Cardiac muscle cell (in vitro differentiated cells and primary cell): Measurements from ENCODE around the gene MAMDC2. TPM values are rescaled to one million over a fixed set of nuclear protein-coding genes. Genes with fewer than 3 reads are reported as not detected.

Experiments
- DNase-seq, 2 donors: peaks; one replicate each; pipeline versions ENCODE4 v3.0.0 to v3.0.0-alpha.2; 2010 to 2017; ENCODE audit warnings: low read depth in 1 of 2, low spot score in 1 of 2
- H3K27ac ChIP-seq: fragments of 200-600 bp; sonication (generic); 2 replicates; pipeline ENCODE4 v1.5.1; 2016
- H3K27me3 ChIP-seq: fragments of 200-600 bp; sonication (generic); 2 replicates; pipeline ENCODE4 v1.6.0; 2016; ENCODE audit warnings: control low read depth
- H3K36me3 ChIP-seq: fragments of 200-600 bp; sonication (generic); 2 replicates; pipeline ENCODE4 v1.5.1; 2016; ENCODE audit warnings: control low read depth
- H3K4me1 ChIP-seq: fragments of 200-600 bp; sonication (generic); 2 replicates; pipeline ENCODE4 v1.8.1; 2017; ENCODE audit warnings: low read depth, mild to moderate bottlenecking, mixed run types
- H3K4me3 ChIP-seq: fragments of 200-600 bp; sonication (generic); 2 replicates; pipeline ENCODE4 v1.5.1; 2016; ENCODE audit warnings: mild to moderate bottlenecking
- H3K9me3 ChIP-seq: fragments of 200-600 bp; sonication (generic); 2 replicates; pipeline ENCODE4 v1.5.1; 2017; ENCODE audit warnings: low read depth, mild to moderate bottlenecking, control low read depth
- CTCF ChIP-seq: IDR thresholded peaks from 2 replicates; pipeline ENCODE4 v1.5.1; 2012; ENCODE audit warnings: low read depth, mild to moderate bottlenecking, low read length
- polyA plus RNA-seq: library from polyadenylated mRNA; unstranded; fragments of >200 nt; fragmentation: Nextera tagmentation; extraction: Ambion mirVana; gene quantifications from 2 replicates; pipeline ENCODE4 v1.2.1, GENCODE V29; 2016
- total RNA-seq: library from RNA; depleted of rRNA; stranded (reverse); fragments of >200 nt; gene quantifications from 2 replicates; pipeline ENCODE4 v1.2.3, GENCODE V29; 2016

Gene MAMDC2
- total and polyA plus RNA-seq, 2 experiments from 2014 or later, result 0.54 to 1.1 TPM

GRCh38 chr9:70065572-70065971 lies 21.9 kb downstream of the MAMDC2 start:
- TF ChIP-seq CTCF, result no peak
- DNase-seq, result no peak
- no peaks in the 10 kb centered on the region for H3K4me1 ChIP-seq
- H3K9me3 ChIP-seq, result no peaks in the 10 kb centered on the region
- no peak overlapping the region for H3K4me3 ChIP-seq
- no peaks in the 10 kb centered on the region for H3K36me3 ChIP-seq
- H3K27ac ChIP-seq, result no peak overlapping the region
- H3K27me3 ChIP-seq, result no peaks in the 10 kb centered on the region

GRCh38 chr9:70066418-70066817 lies 22.8 kb downstream of the MAMDC2 start:
- H3K9me3 ChIP-seq, result no peaks in the 10 kb centered on the region
- H3K27ac ChIP-seq, result no peak overlapping the region
- no peak overlapping the region for H3K4me3 ChIP-seq
- H3K27me3 ChIP-seq, result no peaks in the 10 kb centered on the region
- no peak for DNase-seq
- no peak for TF ChIP-seq CTCF
- no peaks in the 10 kb centered on the region for H3K36me3 ChIP-seq
- H3K4me1 ChIP-seq, result no peaks in the 10 kb centered on the region

- no peak for TF ChIP-seq CTCF
- Histone ChIP-seq H3K9me3 (no peaks in the 10 kb centered on the region), H3K4me3 (no peak overlapping the region), H3K27me3 (no peaks in the 10 kb centered on the region), H3K27ac (no peak overlapping the region), H3K36me3 (no peaks in the 10 kb centered on the region), H3K4me1 (no peaks in the 10 kb centered on the region)
- no peak for DNase-seq
Measured at GRCh38 chr9:70066874-70067273, 23.2 kb downstream of the MAMDC2 start.

- peaks cover 5% of the 10 kb centered on the region for H3K27me3 ChIP-seq
- TF ChIP-seq CTCF, result no peak
- H3K9me3 ChIP-seq, result no peaks in the 10 kb centered on the region
- no peak for DNase-seq
- no peak overlapping the region for H3K4me3 ChIP-seq
- H3K27ac ChIP-seq, result no peak overlapping the region
- H3K4me1 ChIP-seq, result no peaks in the 10 kb centered on the region
- H3K36me3 ChIP-seq, result no peaks in the 10 kb centered on the region
Measured at GRCh38 chr9:70069704-70070103, 26.1 kb downstream of the MAMDC2 start.

GRCh38 chr9:70073193-70073592 lies 29.5 kb downstream of the MAMDC2 start:
- Histone ChIP-seq H3K4me1 (no peaks in the 10 kb centered on the region), H3K36me3 (no peaks in the 10 kb centered on the region), H3K27ac (no peak overlapping the region), H3K9me3 (no peaks in the 10 kb centered on the region), H3K4me3 (no peak overlapping the region), H3K27me3 (peaks cover 7% of the 10 kb centered on the region)
- DNase-seq, result peak in 1 of 2 donors; percentile 35
- TF ChIP-seq CTCF, result no peak

- TF ChIP-seq CTCF, result no peak
- Histone ChIP-seq H3K27ac (no peak overlapping the region), H3K4me1 (no peaks in the 10 kb centered on the region), H3K36me3 (no peaks in the 10 kb centered on the region), H3K9me3 (no peaks in the 10 kb centered on the region), H3K4me3 (no peak overlapping the region), H3K27me3 (peaks cover 7% of the 10 kb centered on the region)
- DNase-seq, result no peak
Measured at GRCh38 chr9:70073756-70074155, 30.1 kb downstream of the MAMDC2 start.
